ENCODE measurements around the gene ATP6V0A1. TPM values are rescaled to one million over a fixed set of nuclear protein-coding genes. Genes with fewer than 3 reads are reported as not detected.

The ATP6V0A1 gene
- polyA plus RNA-seq, 4 donors = 38.7 to 125 (median 69.2) TPM

GRCh38 chr17:42519546-42520491, 61.1 kb downstream of the ATP6V0A1 start:
- Histone ChIP-seq H3K4me3 (ENCODE audit: low read depth in 1 of 3, low read length in 3 of 3) (no peak overlapping the region), H3K4me1 (ENCODE audit: control insufficient read depth in 3 of 3, insufficient read depth in 2 of 3, low read depth in 1 of 3, low read length in 2 of 3) (peaks cover 6 to 72% (median 28%) of the 10 kb centered on the region in 3 donors), H3K9me3 (ENCODE audit: control insufficient read depth in 2 of 2, insufficient read depth in 1 of 2, low read depth in 1 of 2, low read length in 1 of 2) (no peaks in the 10 kb centered on the region), H3K36me3 (ENCODE audit: control insufficient read depth in 3 of 3, insufficient read depth in 2 of 3, low read depth in 1 of 3, low read length in 3 of 3) (peaks cover 7 to 69% (median 8%) of the 10 kb centered on the region in 3 donors), H3K27me3 (ENCODE audit: control insufficient read depth in 3 of 3, insufficient read depth in 3 of 3, low read length in 3 of 3) (no peaks in the 10 kb centered on the region), H3K27ac (ENCODE audit: low read depth in 1 of 3, low read length in 2 of 3) (peak overlapping the region; percentile 64 to 97 (median 90))
- peak; percentile 45 to 79 for DNase-seq
- FAIRE-seq = no peak
- WGBS, 3 donors = 26 to 35% (median 27%) methylated on average over 12 of the region's 12 CpGs

- Histone ChIP-seq H3K36me3 (ENCODE audit: control insufficient read depth in 3 of 3, insufficient read depth in 2 of 3, low read depth in 1 of 3, low read length in 3 of 3) (peaks cover 7 to 62% (median 8%) of the 10 kb centered on the region in 3 donors), H3K9me3 (ENCODE audit: control insufficient read depth in 2 of 2, insufficient read depth in 1 of 2, low read depth in 1 of 2, low read length in 1 of 2) (no peaks in the 10 kb centered on the region), H3K4me3 (ENCODE audit: low read depth in 1 of 3, low read length in 3 of 3) (no peak overlapping the region), H3K27ac (ENCODE audit: low read depth in 1 of 3, low read length in 2 of 3) (peak overlapping the region in 2 of 3 donors; percentile 90 to 97), H3K4me1 (ENCODE audit: control insufficient read depth in 3 of 3, insufficient read depth in 2 of 3, low read depth in 1 of 3, low read length in 2 of 3) (peaks cover 6 to 71% (median 28%) of the 10 kb centered on the region in 3 donors), H3K27me3 (ENCODE audit: control insufficient read depth in 3 of 3, insufficient read depth in 3 of 3, low read length in 3 of 3) (no peaks in the 10 kb centered on the region)
- no peak for FAIRE-seq
- WGBS, 3 donors = 53 to 73% (median 71%) methylated on average over 9 of the region's 9 CpGs
- no peak for DNase-seq
Measured at GRCh38 chr17:42520540-42520951, 61.9 kb downstream of the ATP6V0A1 start.

GRCh38 chr17:42521036-42521435, 62.4 kb downstream of the ATP6V0A1 start:
- Histone ChIP-seq H3K27ac (ENCODE audit: low read depth in 1 of 3, low read length in 2 of 3) (peak overlapping the region; percentile 24 to 97 (median 90)), H3K4me1 (ENCODE audit: control insufficient read depth in 3 of 3, insufficient read depth in 2 of 3, low read depth in 1 of 3, low read length in 2 of 3) (peaks cover 6 to 71% (median 28%) of the 10 kb centered on the region in 3 donors), H3K36me3 (ENCODE audit: control insufficient read depth in 3 of 3, insufficient read depth in 2 of 3, low read depth in 1 of 3, low read length in 3 of 3) (peaks cover 7 to 58% (median 8%) of the 10 kb centered on the region in 3 donors), H3K27me3 (ENCODE audit: control insufficient read depth in 3 of 3, insufficient read depth in 3 of 3, low read length in 3 of 3) (no peaks in the 10 kb centered on the region), H3K4me3 (ENCODE audit: low read depth in 1 of 3, low read length in 3 of 3) (no peak overlapping the region), H3K9me3 (ENCODE audit: control insufficient read depth in 2 of 2, insufficient read depth in 1 of 2, low read depth in 1 of 2, low read length in 1 of 2) (no peaks in the 10 kb centered on the region)
- 66 to 84% (median 77%) methylated on average over 8 of the region's 8 CpGs for whole genome bisulfite sequencing, 3 donors
- FAIRE-seq = no peak
- DNase-seq = no peak

- 71 to 92% (median 89%) methylated on average over 11 of the region's 11 CpGs for WGBS, 3 donors
- peaks cover 7 to 51% (median 8%) of the 10 kb centered on the region in 3 donors for H3K36me3 ChIP-seq (ENCODE audit: control insufficient read depth in 3 of 3, insufficient read depth in 2 of 3, low read depth in 1 of 3, low read length in 3 of 3)
- H3K4me3 ChIP-seq (ENCODE audit: low read depth in 1 of 3, low read length in 3 of 3) = no peak overlapping the region
- DNase-seq (no peak), FAIRE-seq (no peak)
- peaks cover 6 to 67% (median 28%) of the 10 kb centered on the region in 3 donors for H3K4me1 ChIP-seq (ENCODE audit: control insufficient read depth in 3 of 3, insufficient read depth in 2 of 3, low read depth in 1 of 3, low read length in 2 of 3)
- no peaks in the 10 kb centered on the region for H3K9me3 ChIP-seq (ENCODE audit: control insufficient read depth in 2 of 2, insufficient read depth in 1 of 2, low read depth in 1 of 2, low read length in 1 of 2)
- H3K27me3 ChIP-seq (ENCODE audit: control insufficient read depth in 3 of 3, insufficient read depth in 3 of 3, low read length in 3 of 3) = no peaks in the 10 kb centered on the region
- peak overlapping the region in 2 of 3 donors; percentile 90 to 97 for H3K27ac ChIP-seq (ENCODE audit: low read depth in 1 of 3, low read length in 2 of 3)
Measured at GRCh38 chr17:42521666-42522262, 63.1 kb downstream of the ATP6V0A1 start.

- Histone ChIP-seq H3K4me3 (ENCODE audit: low read depth in 1 of 3, low read length in 3 of 3) (no peak overlapping the region), H3K27me3 (ENCODE audit: control insufficient read depth in 3 of 3, insufficient read depth in 3 of 3, low read length in 3 of 3) (no peaks in the 10 kb centered on the region), H3K9me3 (ENCODE audit: control insufficient read depth in 2 of 2, insufficient read depth in 1 of 2, low read depth in 1 of 2, low read length in 1 of 2) (no peaks in the 10 kb centered on the region), H3K36me3 (ENCODE audit: control insufficient read depth in 3 of 3, insufficient read depth in 2 of 3, low read depth in 1 of 3, low read length in 3 of 3) (peaks cover 7 to 45% (median 8%) of the 10 kb centered on the region in 3 donors), H3K4me1 (ENCODE audit: control insufficient read depth in 3 of 3, insufficient read depth in 2 of 3, low read depth in 1 of 3, low read length in 2 of 3) (peaks cover 6 to 68% (median 27%) of the 10 kb centered on the region in 3 donors), H3K27ac (ENCODE audit: low read depth in 1 of 3, low read length in 2 of 3) (peak overlapping the region in 2 of 3 donors; percentile 90 to 97)
- no peak for DNase-seq
- no peak for FAIRE-seq
- 73 to 87% (median 83%) methylated on average over 9 of the region's 9 CpGs for WGBS, 3 donors
Measured at GRCh38 chr17:42522263-42522790, 63.6 kb downstream of the ATP6V0A1 start.

GRCh38 chr17:42522798-42523278, 64.2 kb downstream of the ATP6V0A1 start:
- Histone ChIP-seq H3K27me3 (ENCODE audit: control insufficient read depth in 3 of 3, insufficient read depth in 3 of 3, low read length in 3 of 3) (no peaks in the 10 kb centered on the region), H3K36me3 (ENCODE audit: control insufficient read depth in 3 of 3, insufficient read depth in 2 of 3, low read depth in 1 of 3, low read length in 3 of 3) (peaks cover 7 to 42% (median 8%) of the 10 kb centered on the region in 3 donors), H3K27ac (ENCODE audit: low read depth in 1 of 3, low read length in 2 of 3) (peak overlapping the region in 2 of 3 donors; percentile 90 to 97), H3K4me1 (ENCODE audit: control insufficient read depth in 3 of 3, insufficient read depth in 2 of 3, low read depth in 1 of 3, low read length in 2 of 3) (peaks cover 6 to 63% (median 25%) of the 10 kb centered on the region in 3 donors), H3K9me3 (ENCODE audit: control insufficient read depth in 2 of 2, insufficient read depth in 1 of 2, low read depth in 1 of 2, low read length in 1 of 2) (no peaks in the 10 kb centered on the region), H3K4me3 (ENCODE audit: low read depth in 1 of 3, low read length in 3 of 3) (no peak overlapping the region)
- FAIRE-seq = no peak
- WGBS, 3 donors = 94 to 98% (median 95%) methylated on average over 7 to 8 of the region's 8 CpGs
- DNase-seq = peak in 1 of 2 donors; percentile 42

- Histone ChIP-seq H3K36me3 (ENCODE audit: control insufficient read depth in 3 of 3, insufficient read depth in 2 of 3, low read depth in 1 of 3, low read length in 3 of 3) (peaks cover 7 to 32% (median 8%) of the 10 kb centered on the region in 3 donors), H3K4me3 (ENCODE audit: low read depth in 1 of 3, low read length in 3 of 3) (no peak overlapping the region), H3K9me3 (ENCODE audit: control insufficient read depth in 2 of 2, insufficient read depth in 1 of 2, low read depth in 1 of 2, low read length in 1 of 2) (peaks cover 0 to 4% of the 10 kb centered on the region in 2 donors), H3K4me1 (ENCODE audit: control insufficient read depth in 3 of 3, insufficient read depth in 2 of 3, low read depth in 1 of 3, low read length in 2 of 3) (peaks cover 3 to 45% (median 9%) of the 10 kb centered on the region in 3 donors), H3K27me3 (ENCODE audit: control insufficient read depth in 3 of 3, insufficient read depth in 3 of 3, low read length in 3 of 3) (no peaks in the 10 kb centered on the region), H3K27ac (ENCODE audit: low read depth in 1 of 3, low read length in 2 of 3) (no peak overlapping the region)
- DNase-seq (no peak), FAIRE-seq (no peak)
- WGBS, 3 donors = 76 to 90% (median 81%) methylated on average over 2 of the region's 2 CpGs
Measured at GRCh38 chr17:42525221-42525620, 66.5 kb downstream of the ATP6V0A1 start.

- Histone ChIP-seq H3K36me3 (ENCODE audit: control insufficient read depth in 3 of 3, insufficient read depth in 2 of 3, low read depth in 1 of 3, low read length in 3 of 3) (peaks cover 6 to 25% (median 8%) of the 10 kb centered on the region in 3 donors), H3K4me3 (ENCODE audit: low read depth in 1 of 3, low read length in 3 of 3) (no peak overlapping the region), H3K4me1 (ENCODE audit: control insufficient read depth in 3 of 3, insufficient read depth in 2 of 3, low read depth in 1 of 3, low read length in 2 of 3) (peaks cover 3 to 44% (median 5%) of the 10 kb centered on the region in 3 donors), H3K27me3 (ENCODE audit: control insufficient read depth in 3 of 3, insufficient read depth in 3 of 3, low read length in 3 of 3) (no peaks in the 10 kb centered on the region), H3K9me3 (ENCODE audit: control insufficient read depth in 2 of 2, insufficient read depth in 1 of 2, low read depth in 1 of 2, low read length in 1 of 2) (peaks cover 0 to 4% of the 10 kb centered on the region in 2 donors), H3K27ac (ENCODE audit: low read depth in 1 of 3, low read length in 2 of 3) (peak overlapping the region in 2 of 3 donors; percentile 14 to 66)
- FAIRE-seq = no peak
- peak in 1 of 2 donors; percentile 80 for DNase-seq
- WGBS, 3 donors = 15 to 54% (median 38%) methylated on average over 6 of the region's 6 CpGs
Measured at GRCh38 chr17:42526031-42526444, 67.4 kb downstream of the ATP6V0A1 start.

All from small intestine (tissue), 7 donors.